HG03378 (cell line): ENCODE measurements around the gene PLEKHN1.

Source experiments
- ATAC-seq: cut with Tn5 transposase; IDR thresholded peaks from one replicate; pipeline ENCODE4 v1.9.1; 2021; ENCODE audit warnings: mild to moderate bottlenecking, moderate library complexity; ENCODE audit not compliant: unreplicated experiment

PLEKHN1 gene

DNA sequence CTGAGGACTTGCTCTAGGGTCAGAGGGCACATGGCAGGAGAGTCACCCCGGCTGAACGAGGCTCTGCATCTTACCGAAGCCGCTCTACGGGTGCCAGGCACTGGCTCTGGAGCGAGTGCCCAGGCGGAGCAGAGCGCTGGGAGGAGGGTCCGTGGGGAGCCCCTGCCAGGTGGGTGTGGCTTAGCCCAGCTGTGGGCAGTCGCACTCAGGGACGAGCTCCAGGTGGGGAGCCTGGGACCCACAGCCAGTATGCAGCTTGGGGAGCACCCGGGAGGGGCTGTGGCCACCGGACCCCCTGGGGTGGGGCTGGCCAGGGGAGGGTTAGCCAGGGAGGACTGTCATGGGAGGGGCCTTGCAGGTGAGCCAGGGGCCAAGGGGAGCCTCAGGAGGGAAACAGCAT is 57.4 kb downstream of the PLEKHN1 start:
- ATAC-seq = no peak

GRCh38 chr1:1024149-1024770 is 58.0 kb downstream of the PLEKHN1 start:
- no peak for ATAC-seq

- no peak for ATAC-seq
These were observed 58.8 kb downstream of the PLEKHN1 start for GRCh38 chr1:1024771-1025699.
